Endothelial cell of umbilical vein (primary cell): ENCODE measurements around the gene HES7. TPM values are rescaled to one million over a fixed set of nuclear protein-coding genes. Genes with fewer than 3 reads are reported as not detected.
A peak's percentile ranks its signal among the peaks of the same experiment; 100 is the strongest.

ENCODE experiments used
- BruUV-seq: library from RNA; stranded (reverse); fragments of 400-500 nt; replicated peaks from 2 replicates; lab custom pipeline; 2021; lab: Mats Ljungman, UMichigan
- CTCF ChIA-PET: fragments of 300-600, 350-600 bp; sonication (Branson Sonifier 250); formaldehyde crosslinking; loops from one replicate; lab custom pipeline; 2021; ENCODE audit warnings: antibody characterized with exemption, inconsistent platforms; lab: Charles Lee
- POLR2A ChIA-PET: fragments of 300-600, 350-600 bp; sonication (Branson Sonifier 250); formaldehyde crosslinking; loops from one replicate; lab custom pipeline; 2021; ENCODE audit warnings: antibody characterized with exemption, inconsistent platforms; lab: Charles Lee
- DNase-seq: peaks from one replicate; pipeline ENCODE4 v3.0.0-alpha.2; 2011; ENCODE audit warnings: low read depth, low spot score
- FAIRE-seq: peaks from 2 replicates; lab custom pipeline; 2011; peaks lifted over from hg19 to GRCh38; lab: Jason Lieb, UNC
- H2AFZ ChIP-seq: 2 replicates; pipeline ENCODE4 v1.6.0; 2012; ENCODE audit warnings: low read depth, low read length, control low read depth, inconsistent platforms
- H3K27ac ChIP-seq: 2 replicates; pipeline ENCODE4 v1.5.1; 2011; ENCODE audit warnings: low read depth, mild to moderate bottlenecking, control low read depth, low read length, moderate library complexity; ENCODE audit not compliant: insufficient read depth
- H3K27me3 ChIP-seq, 2 experiments: 2 replicates each; pipeline versions ENCODE4 v1.6.0 to v1.6.1; 2011; ENCODE audit warnings: low read length in 2 of 2, mixed read lengths in 1 of 2; ENCODE audit not compliant: control insufficient read depth in 2 of 2, insufficient read depth in 2 of 2
- H3K36me3 ChIP-seq, 2 experiments: 2 replicates in 1 of 2; 3 replicates in 1 of 2; pipeline ENCODE4 v1.5.1; 2011; ENCODE audit warnings: low read length in 2 of 2, mild to moderate bottlenecking in 1 of 2, moderate library complexity in 1 of 2; ENCODE audit not compliant: control insufficient read depth in 2 of 2, insufficient read depth in 2 of 2; ENCODE audit errors: extremely low read depth in 1 of 2
- H3K4me1 ChIP-seq: 3 replicates; pipeline ENCODE4 v1.5.1; 2011; ENCODE audit warnings: mild to moderate bottlenecking, low read length; ENCODE audit not compliant: control insufficient read depth, insufficient read depth; ENCODE audit errors: extremely low read depth
- H3K4me2 ChIP-seq: 2 replicates; pipeline ENCODE4 v1.6.1; 2011; ENCODE audit warnings: low read length, control low read depth, mixed read lengths; ENCODE audit not compliant: insufficient read depth
- H3K4me3 ChIP-seq, 3 experiments: fragments of 200-600 bp in 1 of 3; sonication (generic), shearing (Covaris generic) in 1 of 3; replicated peaks in 1 of 3; 2 replicates each; pipeline ENCODE4 v1.5.1; 2011 to 2016; ENCODE audit warnings: control low read depth in 3 of 3, low read length in 3 of 3, mild to moderate bottlenecking in 2 of 3, inconsistent platforms in 1 of 3, low read depth in 1 of 3, moderate library complexity in 1 of 3; ENCODE audit not compliant: insufficient read depth in 1 of 3
- H3K79me2 ChIP-seq: 2 replicates; pipeline ENCODE4 v1.6.0; 2012; ENCODE audit warnings: low read length, inconsistent platforms; ENCODE audit not compliant: control insufficient read depth, insufficient read depth
- H3K9ac ChIP-seq: replicated peaks from 2 replicates; pipeline ENCODE3; 2011; ENCODE audit warnings: low read length, control low read depth; ENCODE audit not compliant: insufficient read depth; ENCODE audit errors: extremely low read depth
- H3K9me1 ChIP-seq: replicated peaks from 3 replicates; pipeline ENCODE4 v1.6.0; 2011; ENCODE audit warnings: mild to moderate bottlenecking, low read length; ENCODE audit not compliant: control insufficient read depth, insufficient read depth; ENCODE audit errors: extremely low read depth
- H3K9me3 ChIP-seq: replicated peaks from 2 replicates; pipeline ENCODE4 v1.5.1; 2012; ENCODE audit warnings: low read length, inconsistent platforms; ENCODE audit not compliant: control insufficient read depth, insufficient read depth
- H4K20me1 ChIP-seq: replicated peaks from 2 replicates; pipeline ENCODE3; 2011; ENCODE audit warnings: mild to moderate bottlenecking, low read length; ENCODE audit not compliant: control insufficient read depth, insufficient read depth; ENCODE audit errors: extremely low read depth
- EZH2 ChIP-seq: IDR thresholded peaks from 2 replicates; pipeline ENCODE4 v1.6.1; 2012; ENCODE audit warnings: borderline replicate concordance, low read depth, mild to moderate bottlenecking, moderate library complexity, low read length, inconsistent platforms; ENCODE audit not compliant: severe bottlenecking
- JUN ChIP-seq: IDR thresholded peaks from 2 replicates; pipeline ENCODE4 v1.6.1; 2011; ENCODE audit warnings: borderline replicate concordance, low read depth; ENCODE audit not compliant: insufficient read length, insufficient read depth
- POLR2AphosphoS5 ChIP-seq: IDR thresholded peaks from 2 replicates; pipeline ENCODE4 v1.6.1; 2012; ENCODE audit warnings: low read depth, mild to moderate bottlenecking, control low read depth, low read length, moderate library complexity; ENCODE audit not compliant: insufficient read depth
- dilution Hi-C: fragments of 300-500 bp; cut with MboI; formaldehyde crosslinking; loops from one replicate; pipeline ENCODE4 v1.15.0; 2019; ENCODE audit warnings: low sequenced_read_pairs; ENCODE audit not compliant: extremely low pct_ligation_motif_present
- intact Hi-C: fragments of 100-400 bp; cut with micrococcal nuclease; formaldehyde crosslinking; loops from one replicate; pipeline ENCODE4 v1.10.0; 2022
- polyA plus RNA-seq, 4 experiments: library from polyadenylated mRNA; depleted of rRNA in 3 of 4; stranded (reverse) in 3 of 4; unstranded in 1 of 4; fragments of >200 nt; gene quantifications; 2 replicates each; pipeline versions ENCODE4 v1.2.1 to v1.2.3, GENCODE V29; 2011 to 2012; ENCODE audit warnings: missing spikeins in 1 of 4
- total RNA-seq: library from RNA; stranded (reverse); gene quantifications from 2 replicates; pipeline ENCODE4 v1.2.3, GENCODE V29; 2021
- TF ChIP-seq, protein P1 (sequence below), 2 donors: IDR thresholded peaks; 1 replicate in 1 of 2; 2 replicates in 1 of 2; pipeline ENCODE4 v1.5.1; 2011; ENCODE audit warnings: low read length in 2 of 2, mild to moderate bottlenecking in 2 of 2, moderate library complexity in 2 of 2, control low read depth in 1 of 2, inconsistent platforms in 1 of 2, low read depth in 1 of 2; ENCODE audit not compliant: insufficient read depth in 1 of 2; ENCODE audit errors: extremely low read depth in 1 of 2

HES7 gene
- total and polyA plus RNA-seq, 2 donors (not counting 3 experiments of a cell fraction or from before 2014, with no cell fraction given) = 0.19 to 0.51 TPM

DNA sequence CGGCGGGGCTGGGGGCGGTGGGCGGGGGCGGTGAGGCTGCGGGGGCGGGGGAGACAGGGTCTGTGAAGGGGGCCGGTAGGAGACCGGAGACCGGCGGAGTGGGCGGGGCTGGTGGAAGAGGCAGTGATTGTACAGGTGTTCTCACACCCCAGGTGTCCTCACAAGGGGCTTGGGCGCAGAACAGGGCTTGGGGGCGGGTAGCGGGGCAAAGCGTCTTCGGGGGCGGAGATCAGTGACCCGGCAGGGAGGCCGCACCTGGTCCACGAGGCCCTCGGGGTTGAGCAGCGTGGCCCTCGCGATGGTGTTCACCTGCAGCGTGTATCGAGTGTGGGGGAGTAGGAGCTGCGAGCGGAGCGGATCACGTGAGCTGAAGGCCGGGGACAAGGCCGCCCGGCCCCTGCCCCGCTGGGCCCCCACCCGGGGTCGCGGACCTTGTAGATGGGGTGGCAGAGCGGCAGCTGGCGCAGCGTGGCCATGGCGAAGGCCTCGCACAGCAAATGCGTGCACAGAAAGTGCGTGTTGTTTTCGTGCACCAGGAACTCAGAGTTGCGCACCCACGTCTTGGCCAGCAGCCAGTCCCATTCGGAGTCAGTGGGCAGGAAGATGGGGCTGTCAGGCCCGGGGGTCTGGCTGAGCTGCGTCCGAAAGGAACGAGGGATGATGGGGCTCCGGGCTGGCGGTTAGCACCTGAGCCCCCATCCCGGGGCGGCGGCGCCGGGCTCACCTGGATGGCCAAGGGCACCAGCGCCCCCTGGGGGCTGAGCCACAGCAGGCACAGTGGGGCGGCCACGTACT, 14.0 kb downstream of the HES7 start:
- peak; percentile 28 for DNase-seq
- intact Hi-C loops = loop anchor here (1.0 kb wide), 1 partner anchor 50 kb away; no protein-coding TSS in a partner anchor

More for the DNA sequence above, 14.0 kb downstream of the HES7 start:
- Histone ChIP-seq H3K9ac (no peak overlapping the region), H3K4me1 (no peaks in the 10 kb centered on the region), H3K4me2 (peak overlapping the region; percentile 16), H3K9me1 (no peaks in the 10 kb centered on the region), H3K4me3 (no peak overlapping the region), H3K27ac (no peak overlapping the region), H3K36me3 (no peaks in the 10 kb centered on the region), H3K79me2 (no peaks in the 10 kb centered on the region), H4K20me1 (no peaks in the 10 kb centered on the region), H2AFZ (no peak overlapping the region), H3K9me3 (no peaks in the 10 kb centered on the region), H3K27me3 (peaks cover 13 to 21% of the 10 kb centered on the region in 2 experiments)
- FAIRE-seq = peak; percentile 48
- CTCF ChIA-PET = interaction anchor here (0.9 to 13.7 kb wide), 9 partner anchors 9 to 50 kb away, joined by 3 to 191 read pairs (median 20); partner anchors contain the start of gene ALOX12B
- TF ChIP-seq, protein P1, sequence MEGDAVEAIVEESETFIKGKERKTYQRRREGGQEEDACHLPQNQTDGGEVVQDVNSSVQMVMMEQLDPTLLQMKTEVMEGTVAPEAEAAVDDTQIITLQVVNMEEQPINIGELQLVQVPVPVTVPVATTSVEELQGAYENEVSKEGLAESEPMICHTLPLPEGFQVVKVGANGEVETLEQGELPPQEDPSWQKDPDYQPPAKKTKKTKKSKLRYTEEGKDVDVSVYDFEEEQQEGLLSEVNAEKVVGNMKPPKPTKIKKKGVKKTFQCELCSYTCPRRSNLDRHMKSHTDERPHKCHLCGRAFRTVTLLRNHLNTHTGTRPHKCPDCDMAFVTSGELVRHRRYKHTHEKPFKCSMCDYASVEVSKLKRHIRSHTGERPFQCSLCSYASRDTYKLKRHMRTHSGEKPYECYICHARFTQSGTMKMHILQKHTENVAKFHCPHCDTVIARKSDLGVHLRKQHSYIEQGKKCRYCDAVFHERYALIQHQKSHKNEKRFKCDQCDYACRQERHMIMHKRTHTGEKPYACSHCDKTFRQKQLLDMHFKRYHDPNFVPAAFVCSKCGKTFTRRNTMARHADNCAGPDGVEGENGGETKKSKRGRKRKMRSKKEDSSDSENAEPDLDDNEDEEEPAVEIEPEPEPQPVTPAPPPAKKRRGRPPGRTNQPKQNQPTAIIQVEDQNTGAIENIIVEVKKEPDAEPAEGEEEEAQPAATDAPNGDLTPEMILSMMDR (IDR thresholded peaks at IDR 0.05; ENCODE audit: extremely low read depth in 1 of 2, insufficient read depth in 1 of 2, low read depth in 1 of 2, low read length in 2 of 2) = peak; percentile 92 to 93
- peak; percentile 65 for TF ChIP-seq EZH2
- TF ChIP-seq JUN = no peak
- TF ChIP-seq POLR2AphosphoS5 = no peak
- POLR2A ChIA-PET = no interaction called here
- dilution Hi-C loops = no loop called here
- BruUV-seq = no TSS peak
